WERI-Rb-1 (cell line): ENCODE data around the gene DGCR8.

Experiments used
- DNase-seq: peaks from one replicate; pipeline ENCODE4 v3.0.0-alpha.2; 2020
- H3K27ac ChIP-seq: fragments of 250-450 bp; sonication (Bioruptor Pico); 2 replicates; pipeline ENCODE4 v1.5.1; 2020; ENCODE audit warnings: mild to moderate bottlenecking, moderate library complexity
- H3K27me3 ChIP-seq: fragments of 250-450 bp; sonication (Bioruptor Pico); 2 replicates; pipeline ENCODE4 v1.5.1; 2021; ENCODE audit warnings: mild to moderate bottlenecking, low read depth, moderate library complexity; ENCODE audit not compliant: insufficient read depth, severe bottlenecking
- H3K36me3 ChIP-seq: fragments of 250-450 bp; sonication (Bioruptor Pico); 2 replicates; pipeline ENCODE4 v1.5.1; 2020; ENCODE audit warnings: mild to moderate bottlenecking, moderate library complexity
- H3K4me3 ChIP-seq: 2 replicates; pipeline ENCODE4 v1.5.1; 2011; ENCODE audit warnings: low read depth, mild to moderate bottlenecking, control low read depth, low read length
- H3K9me3 ChIP-seq: fragments of 250-450 bp; sonication (Bioruptor Pico); 2 replicates; pipeline ENCODE4 v1.5.1; 2021; ENCODE audit warnings: mild to moderate bottlenecking, moderate library complexity; ENCODE audit not compliant: severe bottlenecking
- TF ChIP-seq, protein P1 (sequence below): IDR thresholded peaks from 2 replicates; pipeline ENCODE4 v1.5.1; 2011; ENCODE audit warnings: low read depth, mild to moderate bottlenecking, control low read depth, inconsistent platforms, low read length

Gene DGCR8

DNA sequence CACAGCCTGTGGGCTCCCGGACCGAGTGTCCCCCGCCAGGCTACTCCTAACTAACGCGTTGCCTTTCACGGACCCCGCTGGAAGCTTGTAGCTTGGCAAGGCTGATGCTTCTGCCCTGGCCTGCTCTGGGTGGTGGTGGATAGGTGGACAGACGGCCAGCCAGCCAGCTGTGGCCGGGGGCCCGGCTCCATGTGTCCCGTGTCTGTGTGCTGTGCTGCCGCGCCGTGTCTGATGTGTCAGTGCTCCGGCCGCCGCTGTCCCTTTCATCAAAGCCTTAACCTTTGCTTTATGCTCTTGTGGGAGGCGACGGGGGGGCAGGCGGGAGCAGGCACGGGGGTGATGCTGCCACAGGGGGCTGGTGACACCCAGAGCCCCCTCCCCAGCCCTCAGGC lies 65.8 kb downstream of the DGCR8 start:
- TF ChIP-seq, protein P1, sequence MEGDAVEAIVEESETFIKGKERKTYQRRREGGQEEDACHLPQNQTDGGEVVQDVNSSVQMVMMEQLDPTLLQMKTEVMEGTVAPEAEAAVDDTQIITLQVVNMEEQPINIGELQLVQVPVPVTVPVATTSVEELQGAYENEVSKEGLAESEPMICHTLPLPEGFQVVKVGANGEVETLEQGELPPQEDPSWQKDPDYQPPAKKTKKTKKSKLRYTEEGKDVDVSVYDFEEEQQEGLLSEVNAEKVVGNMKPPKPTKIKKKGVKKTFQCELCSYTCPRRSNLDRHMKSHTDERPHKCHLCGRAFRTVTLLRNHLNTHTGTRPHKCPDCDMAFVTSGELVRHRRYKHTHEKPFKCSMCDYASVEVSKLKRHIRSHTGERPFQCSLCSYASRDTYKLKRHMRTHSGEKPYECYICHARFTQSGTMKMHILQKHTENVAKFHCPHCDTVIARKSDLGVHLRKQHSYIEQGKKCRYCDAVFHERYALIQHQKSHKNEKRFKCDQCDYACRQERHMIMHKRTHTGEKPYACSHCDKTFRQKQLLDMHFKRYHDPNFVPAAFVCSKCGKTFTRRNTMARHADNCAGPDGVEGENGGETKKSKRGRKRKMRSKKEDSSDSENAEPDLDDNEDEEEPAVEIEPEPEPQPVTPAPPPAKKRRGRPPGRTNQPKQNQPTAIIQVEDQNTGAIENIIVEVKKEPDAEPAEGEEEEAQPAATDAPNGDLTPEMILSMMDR = no peak

DNA sequence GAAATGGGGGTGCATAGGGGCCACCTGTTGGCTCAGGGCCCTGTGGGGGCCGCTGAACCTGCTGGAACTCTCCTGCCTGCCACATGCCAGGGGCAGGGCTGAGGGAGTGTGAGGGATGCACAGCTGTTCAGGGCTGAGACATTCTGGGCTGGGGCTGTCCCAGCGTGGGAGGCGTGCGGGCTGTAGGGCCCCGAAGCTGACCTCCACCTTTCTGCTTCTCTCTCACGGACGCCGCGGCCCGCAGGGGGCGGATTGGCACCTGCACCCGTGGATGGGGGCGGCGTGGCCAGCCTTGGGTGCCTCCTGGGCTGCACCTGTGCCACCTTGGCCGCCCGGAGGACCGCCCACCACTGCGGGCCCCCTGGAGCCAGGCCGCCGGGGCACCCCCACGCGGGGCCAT lies 66.7 kb downstream of the DGCR8 start:
- Histone ChIP-seq H3K9me3 (no peaks in the 10 kb centered on the region), H3K27me3 (no peaks in the 10 kb centered on the region), H3K4me3 (no peak overlapping the region), H3K27ac (no peak overlapping the region), H3K36me3 (no peaks in the 10 kb centered on the region)
- TF ChIP-seq, protein P1 = no peak
- DNase-seq = no peak

More for the DNA sequence above, 65.8 kb downstream of the DGCR8 start:
- Histone ChIP-seq H3K36me3 (no peaks in the 10 kb centered on the region), H3K27me3 (no peaks in the 10 kb centered on the region), H3K4me3 (no peak overlapping the region), H3K27ac (no peak overlapping the region), H3K9me3 (no peaks in the 10 kb centered on the region)
- no peak for DNase-seq

GRCh38 chr22:20147237-20147988 lies 67.4 kb downstream of the DGCR8 start:
- Histone ChIP-seq H3K27me3 (no peaks in the 10 kb centered on the region), H3K27ac (no peak overlapping the region), H3K4me3 (no peak overlapping the region), H3K36me3 (no peaks in the 10 kb centered on the region), H3K9me3 (no peaks in the 10 kb centered on the region)
- TF ChIP-seq, protein P1 = no peak
- DNase-seq = no peak

- H3K36me3 ChIP-seq = no peaks in the 10 kb centered on the region
- no peak for DNase-seq
- no peaks in the 10 kb centered on the region for H3K27me3 ChIP-seq
- TF ChIP-seq, protein P1 = no peak
- H3K9me3 ChIP-seq = no peaks in the 10 kb centered on the region
- H3K4me3 ChIP-seq = no peak overlapping the region
- H3K27ac ChIP-seq = no peak overlapping the region
These were observed 68.4 kb downstream of the DGCR8 start for GRCh38 chr22:20148414-20148813.

- TF ChIP-seq, protein P1 = no peak
- H3K9me3 ChIP-seq = no peaks in the 10 kb centered on the region
- H3K4me3 ChIP-seq = no peak overlapping the region
- H3K36me3 ChIP-seq = no peaks in the 10 kb centered on the region
- H3K27me3 ChIP-seq = no peaks in the 10 kb centered on the region
- DNase-seq = no peak
- H3K27ac ChIP-seq = no peak overlapping the region
These were observed 69.5 kb downstream of the DGCR8 start for GRCh38 chr22:20149257-20150250.
